Activated naive CD8-positive, alpha-beta T cell treated with anti-CD3 and anti-CD28 coated beads for 36 hours (primary cell): ENCODE data around the gene MTFMT. TPM values are rescaled to one million over a fixed set of nuclear protein-coding genes. Genes with fewer than 3 reads are reported as not detected.
"Not testable (repeated sequence)": the region's sequence is repeated elsewhere in the genome, so short reads cannot be mapped to it uniquely, and the experiment has no call there.

ENCODE experiments used
- DNase-seq: peaks from one replicate; pipeline ENCODE4 v3.0.0; 2021
- H3K27ac Mint-ChIP-seq: one replicate; pipeline ENCODE4 v1.8.0; 2022; ENCODE audit warnings: mild to moderate bottlenecking, moderate library complexity, mixed read lengths
- H3K27me3 Mint-ChIP-seq: one replicate; pipeline ENCODE4 v1.8.0; 2022; ENCODE audit warnings: mild to moderate bottlenecking, mixed read lengths
- H3K36me3 Mint-ChIP-seq: one replicate; pipeline ENCODE4 v1.8.0; 2021; ENCODE audit warnings: mild to moderate bottlenecking, mixed read lengths
- H3K4me1 Mint-ChIP-seq: one replicate; pipeline ENCODE4 v1.8.0; 2021; ENCODE audit warnings: mixed read lengths
- H3K4me3 Mint-ChIP-seq: one replicate; pipeline ENCODE4 v1.8.0; 2022; ENCODE audit warnings: mild to moderate bottlenecking, moderate library complexity, mixed read lengths
- H3K9me3 Mint-ChIP-seq: one replicate; pipeline ENCODE4 v1.8.0; 2022; ENCODE audit warnings: mixed read lengths
- total RNA-seq, 2 experiments: library from RNA; stranded (reverse); gene quantifications; one replicate each; pipeline ENCODE4 v1.2.3, GENCODE V29; 2021

The MTFMT gene
- 10 to 100 TPM; 26.8 to 28.3 TPM for total RNA-seq

GRCh38 chr15:65028921-65029735 lies at the start of gene MTFMT:
Gene MTFMT, minus strand, starts transcription at chr15:65029639. Its CDS starts 26 bp downstream, at chr15:65029613.
- Mint-ChIP-seq H3K4me1 (peaks cover 28% of the 10 kb centered on the region), H3K9me3 (no peaks in the 10 kb centered on the region), H3K4me3 (peak within 1 kb of the TSS; percentile 91), H3K27ac (peak within 1 kb of the TSS; percentile 54), H3K27me3 (peaks cover 14% of the 10 kb centered on the region), H3K36me3 (peaks cover 9% of the 10 kb centered on the region)
- DNase-seq: peak; percentile 93

- Mint-ChIP-seq H3K36me3 (no peaks in the 10 kb centered on the region), H3K4me3 (no peak overlapping the region), H3K27ac (no peak overlapping the region), H3K9me3 (no peaks in the 10 kb centered on the region), H3K4me1 (peaks cover 19% of the 10 kb centered on the region), H3K27me3 (peaks cover 42% of the 10 kb centered on the region)
- peak; percentile 60 for DNase-seq
Observed at GRCh38 chr15:65077981-65078352, 48.5 kb upstream of the MTFMT start.

- no peak overlapping the region for H3K27ac Mint-ChIP-seq
- no peaks in the 10 kb centered on the region for H3K36me3 Mint-ChIP-seq
- H3K9me3 Mint-ChIP-seq: no peaks in the 10 kb centered on the region
- DNase-seq: no peak
- H3K27me3 Mint-ChIP-seq: peaks cover 37% of the 10 kb centered on the region
- H3K4me1 Mint-ChIP-seq: peaks cover 13% of the 10 kb centered on the region
- H3K4me3 Mint-ChIP-seq: no peak overlapping the region
Observed at GRCh38 chr15:65077291-65077980, 48.0 kb upstream of the MTFMT start.

- Mint-ChIP-seq H3K4me1 (peaks cover 8% of the 10 kb centered on the region), H3K36me3 (no peaks in the 10 kb centered on the region), H3K27me3 (peaks cover 34% of the 10 kb centered on the region), H3K9me3 (no peaks in the 10 kb centered on the region), H3K27ac (peak within 1 kb of the TSS; percentile 26), H3K4me3 (no peak within 1 kb of the TSS)
- no peak for DNase-seq
Observed at GRCh38 chr15:65076486-65077290, 47.2 kb upstream of the MTFMT start, which contains the start of gene KBTBD13. Gene KBTBD13, plus strand, starts transcription at chr15:65076746. Its CDS starts 70 bp downstream, at chr15:65076816.

GRCh38 chr15:65075607-65076395 lies 46.4 kb upstream of the MTFMT start:
- not testable (repeated sequence) for H3K36me3 Mint-ChIP-seq, DNase-seq, H3K27ac Mint-ChIP-seq, H3K9me3 Mint-ChIP-seq, H3K4me1 Mint-ChIP-seq, H3K4me3 Mint-ChIP-seq
- H3K27me3 Mint-ChIP-seq: peaks cover 31% of the 10 kb centered on the region

- H3K4me1 Mint-ChIP-seq, H3K27ac Mint-ChIP-seq: not testable (repeated sequence)
Observed at GRCh38 chr15:65074946-65075345, 45.5 kb upstream of the MTFMT start.

GRCh38 chr15:65072617-65073016 lies 43.2 kb upstream of the MTFMT start:
- no peak overlapping the region for H3K27ac Mint-ChIP-seq
- no peak for DNase-seq
- no peaks in the 10 kb centered on the region for H3K36me3 Mint-ChIP-seq
- peaks cover 3% of the 10 kb centered on the region for H3K4me1 Mint-ChIP-seq
- peaks cover 16% of the 10 kb centered on the region for H3K27me3 Mint-ChIP-seq
- no peak overlapping the region for H3K4me3 Mint-ChIP-seq
- H3K9me3 Mint-ChIP-seq: no peaks in the 10 kb centered on the region

More at GRCh38 chr15:65074946-65075345, 45.5 kb upstream of the MTFMT start:
- H3K4me3 Mint-ChIP-seq, DNase-seq, H3K36me3 Mint-ChIP-seq, H3K9me3 Mint-ChIP-seq: not testable (repeated sequence)
- peaks cover 27% of the 10 kb centered on the region for H3K27me3 Mint-ChIP-seq

GRCh38 chr15:65072027-65072426 lies 42.6 kb upstream of the MTFMT start:
- Mint-ChIP-seq H3K4me1 (peaks cover 6% of the 10 kb centered on the region), H3K9me3 (no peaks in the 10 kb centered on the region), H3K4me3 (no peak overlapping the region), H3K27me3 (peaks cover 20% of the 10 kb centered on the region), H3K27ac (no peak overlapping the region), H3K36me3 (no peaks in the 10 kb centered on the region)
- no peak for DNase-seq

GRCh38 chr15:65071381-65071811 lies 42.0 kb upstream of the MTFMT start:
- H3K36me3 Mint-ChIP-seq: no peaks in the 10 kb centered on the region
- H3K27me3 Mint-ChIP-seq: peaks cover 23% of the 10 kb centered on the region
- H3K9me3 Mint-ChIP-seq: no peaks in the 10 kb centered on the region
- H3K4me3 Mint-ChIP-seq: no peak overlapping the region
- peaks cover 6% of the 10 kb centered on the region for H3K4me1 Mint-ChIP-seq
- no peak for DNase-seq
- no peak overlapping the region for H3K27ac Mint-ChIP-seq

- no peak overlapping the region for H3K4me3 Mint-ChIP-seq
- peaks cover 31% of the 10 kb centered on the region for H3K27me3 Mint-ChIP-seq
- H3K27ac Mint-ChIP-seq: no peak overlapping the region
- no peak for DNase-seq
- no peaks in the 10 kb centered on the region for H3K36me3 Mint-ChIP-seq
- H3K4me1 Mint-ChIP-seq: peaks cover 6% of the 10 kb centered on the region
- no peaks in the 10 kb centered on the region for H3K9me3 Mint-ChIP-seq
Observed at GRCh38 chr15:65069779-65070546, 40.5 kb upstream of the MTFMT start.

GRCh38 chr15:65069179-65069578 lies 39.7 kb upstream of the MTFMT start:
- no peaks in the 10 kb centered on the region for H3K36me3 Mint-ChIP-seq
- peaks cover 36% of the 10 kb centered on the region for H3K27me3 Mint-ChIP-seq
- H3K4me3 Mint-ChIP-seq: no peak overlapping the region

GRCh38 chr15:65068403-65068788 lies 39.0 kb upstream of the MTFMT start:
- H3K9me3 Mint-ChIP-seq: no peaks in the 10 kb centered on the region
- H3K36me3 Mint-ChIP-seq: no peaks in the 10 kb centered on the region
- H3K27me3 Mint-ChIP-seq: peaks cover 36% of the 10 kb centered on the region
- H3K27ac Mint-ChIP-seq: no peak overlapping the region
- H3K4me1 Mint-ChIP-seq: peaks cover 6% of the 10 kb centered on the region
- no peak for DNase-seq
- H3K4me3 Mint-ChIP-seq: no peak overlapping the region

More at GRCh38 chr15:65069179-65069578, 39.7 kb upstream of the MTFMT start:
- Mint-ChIP-seq H3K4me1 (peaks cover 6% of the 10 kb centered on the region), H3K27ac (no peak overlapping the region), H3K9me3 (no peaks in the 10 kb centered on the region)
- no peak for DNase-seq

GRCh38 chr15:65067645-65068402 lies 38.4 kb upstream of the MTFMT start, which contains the start of gene RASL12:
Gene RASL12, minus strand, starts transcription at chr15:65067991. Its CDS starts 156 bp downstream, at chr15:65067835.
- Mint-ChIP-seq H3K4me3 (peak within 1 kb of the TSS; percentile 59), H3K36me3 (no peaks in the 10 kb centered on the region), H3K27me3 (peaks cover 36% of the 10 kb centered on the region), H3K4me1 (peaks cover 6% of the 10 kb centered on the region), H3K9me3 (no peaks in the 10 kb centered on the region), H3K27ac (no peak within 1 kb of the TSS)
- no peak for DNase-seq
